HG02588 (cell line): ENCODE data around the gene ZBTB42.

ENCODE experiments used
- ATAC-seq: cut with Tn5 transposase; IDR thresholded peaks from one replicate; pipeline ENCODE4 v1.9.1; 2021; ENCODE audit warnings: mild to moderate bottlenecking, moderate library complexity; ENCODE audit not compliant: unreplicated experiment

Gene ZBTB42

GRCh38 chr14:104794631-104794992 lies 6.3 kb upstream of the ZBTB42 start:
- ATAC-seq: no peak

- ATAC-seq: no peak
These were observed 5.7 kb upstream of the ZBTB42 start, which contains the start of gene AKT1 for GRCh38 chr14:104794993-104795780. AKT1 (minus strand) TSS chr14:104795748; CDS start chr14:104792643, 3,105 bp downstream.

GRCh38 chr14:104795781-104796686 lies 4.9 kb upstream of the ZBTB42 start:
- ATAC-seq: no peak

- no peak for ATAC-seq
These were observed 4.2 kb upstream of the ZBTB42 start for GRCh38 chr14:104796687-104797081.

- ATAC-seq: no peak
These were observed 3.5 kb upstream of the ZBTB42 start for GRCh38 chr14:104797115-104798044.

GRCh38 chr14:104798300-104799243 lies 2.3 kb upstream of the ZBTB42 start:
- ATAC-seq: no peak

- ATAC-seq: no peak
These were observed 1.5 kb upstream of the ZBTB42 start for GRCh38 chr14:104799244-104800014.

GRCh38 chr14:104800015-104800770 lies 708 bp upstream of the ZBTB42 start:
- ATAC-seq: peak; percentile 42

- ATAC-seq: no peak
These were observed 856 bp downstream of the ZBTB42 start for GRCh38 chr14:104801520-104802393.

GRCh38 chr14:104802394-104803184 lies 1.7 kb downstream of the ZBTB42 start:
- no peak for ATAC-seq

- ATAC-seq: no peak
These were observed 2.5 kb downstream of the ZBTB42 start for GRCh38 chr14:104803280-104803911.

- ATAC-seq: no peak
These were observed 3.1 kb downstream of the ZBTB42 start for GRCh38 chr14:104803912-104804410.

- ATAC-seq: no peak
These were observed 3.8 kb downstream of the ZBTB42 start for GRCh38 chr14:104804481-104805325.

GRCh38 chr14:104805326-104805678 lies 4.4 kb downstream of the ZBTB42 start:
- ATAC-seq: no peak
